ENCODE measurements around the gene CTNNBL1.

DNA sequence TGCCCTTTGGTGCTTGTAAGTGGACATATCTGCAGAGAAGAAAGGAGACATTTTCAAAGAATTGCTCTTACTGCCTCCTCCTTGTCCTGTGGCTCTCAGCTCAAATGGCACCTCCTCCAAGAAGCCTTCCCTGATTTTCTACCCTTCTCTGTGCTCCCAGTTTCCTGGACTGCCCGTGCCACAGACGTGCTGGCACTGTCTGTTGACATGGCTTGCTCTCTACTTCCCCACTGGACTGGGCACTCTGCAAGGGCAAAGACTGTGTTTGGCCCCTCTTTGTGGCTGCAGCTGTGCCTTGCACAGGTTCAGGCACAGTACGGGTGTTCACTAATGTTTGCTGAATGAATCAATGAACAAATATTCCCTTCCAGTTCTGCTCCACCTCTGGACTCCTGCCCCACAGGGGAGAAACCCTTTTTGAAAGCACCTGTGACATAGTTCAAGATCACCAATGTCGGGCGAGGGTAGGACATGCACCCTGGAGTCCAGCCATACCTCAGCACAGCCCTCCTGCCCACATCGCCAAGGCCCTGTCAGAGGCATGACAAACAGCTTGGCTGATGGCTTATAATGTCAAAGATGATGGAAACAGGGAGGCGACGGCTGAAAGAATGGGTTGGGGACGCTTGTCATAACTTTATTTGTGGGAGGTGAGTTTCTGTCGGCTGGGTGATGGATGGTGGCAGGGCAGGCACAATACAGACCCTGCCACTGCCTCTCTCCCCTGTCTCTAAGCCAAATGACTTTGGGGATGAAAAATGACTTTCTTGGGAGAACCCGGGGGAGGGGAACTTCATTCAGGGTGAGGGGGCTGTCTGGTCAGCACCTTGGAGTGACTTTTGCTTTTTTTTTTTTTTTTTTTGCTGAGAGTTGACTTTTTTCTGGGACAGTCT, 15.6 kb upstream of the CTNNBL1 start:
- TF ChIP-seq, protein P1, sequence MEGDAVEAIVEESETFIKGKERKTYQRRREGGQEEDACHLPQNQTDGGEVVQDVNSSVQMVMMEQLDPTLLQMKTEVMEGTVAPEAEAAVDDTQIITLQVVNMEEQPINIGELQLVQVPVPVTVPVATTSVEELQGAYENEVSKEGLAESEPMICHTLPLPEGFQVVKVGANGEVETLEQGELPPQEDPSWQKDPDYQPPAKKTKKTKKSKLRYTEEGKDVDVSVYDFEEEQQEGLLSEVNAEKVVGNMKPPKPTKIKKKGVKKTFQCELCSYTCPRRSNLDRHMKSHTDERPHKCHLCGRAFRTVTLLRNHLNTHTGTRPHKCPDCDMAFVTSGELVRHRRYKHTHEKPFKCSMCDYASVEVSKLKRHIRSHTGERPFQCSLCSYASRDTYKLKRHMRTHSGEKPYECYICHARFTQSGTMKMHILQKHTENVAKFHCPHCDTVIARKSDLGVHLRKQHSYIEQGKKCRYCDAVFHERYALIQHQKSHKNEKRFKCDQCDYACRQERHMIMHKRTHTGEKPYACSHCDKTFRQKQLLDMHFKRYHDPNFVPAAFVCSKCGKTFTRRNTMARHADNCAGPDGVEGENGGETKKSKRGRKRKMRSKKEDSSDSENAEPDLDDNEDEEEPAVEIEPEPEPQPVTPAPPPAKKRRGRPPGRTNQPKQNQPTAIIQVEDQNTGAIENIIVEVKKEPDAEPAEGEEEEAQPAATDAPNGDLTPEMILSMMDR (IDR thresholded peaks at IDR 0.05), result no peak
- no peak for TF ChIP-seq POLR2A (IDR thresholded peaks at IDR 0.05)

All from testis (tissue), 2 donors.